SU-DHL-6 (cell line): Measurements from ENCODE around the gene TRIM3.

Source experiments
- H2AFZ ChIP-seq: fragments of 200-600 bp; sonication (generic); 2 replicates; pipeline ENCODE4 v1.6.1; 2014; ENCODE audit warnings: low read depth, mild to moderate bottlenecking, moderate library complexity, mixed read lengths, antibody characterized with exemption, low read length; ENCODE audit not compliant: severe bottlenecking
- H3F3A ChIP-seq: fragments of 200-600 bp; shearing (Covaris generic); 2 replicates; pipeline ENCODE4 v1.6.0; 2016; ENCODE audit warnings: antibody characterized with exemption, mild to moderate bottlenecking; ENCODE audit not compliant: insufficient read depth
- H3K27ac ChIP-seq: fragments of 200-600 bp; sonication (generic); 2 replicates; pipeline ENCODE4 v1.5.1; 2016; ENCODE audit warnings: low read depth, mild to moderate bottlenecking, low read length, moderate library complexity, mixed read lengths
- H3K27me3 ChIP-seq: fragments of 200-600 bp; sonication (generic), shearing (Covaris generic); 2 replicates; pipeline ENCODE4 v1.6.0; 2014; ENCODE audit warnings: mild to moderate bottlenecking, low read length
- H3K36me3 ChIP-seq: fragments of 200-600 bp; sonication (generic); 2 replicates; pipeline ENCODE4 v1.6.1; 2014; ENCODE audit warnings: mild to moderate bottlenecking, low read length, mixed read lengths
- H3K4me2 ChIP-seq: fragments of 300-600, 200-600 bp; shearing (Covaris generic), sonication (generic); 2 replicates; pipeline ENCODE4 v1.6.0; 2014; ENCODE audit warnings: low read length, low read depth, mild to moderate bottlenecking; ENCODE audit not compliant: poor library complexity, severe bottlenecking
- H3K4me3 ChIP-seq: fragments of 200-600 bp; sonication (generic); 2 replicates; pipeline ENCODE4 v1.5.1; 2014; ENCODE audit warnings: antibody characterized with exemption, low read length, mild to moderate bottlenecking, mixed read lengths; ENCODE audit not compliant: insufficient read depth, poor library complexity, severe bottlenecking
- H3K79me2 ChIP-seq: fragments of 200-600 bp; sonication (generic); 2 replicates; pipeline ENCODE4 v1.6.1; 2014; ENCODE audit warnings: mild to moderate bottlenecking, low read length, moderate library complexity; ENCODE audit not compliant: insufficient read depth
- H3K9ac ChIP-seq: fragments of 200-600 bp; sonication (generic); 2 replicates; pipeline ENCODE4 v1.7.0; 2014; ENCODE audit warnings: mild to moderate bottlenecking, low read length
- H3K9me2 ChIP-seq: fragments of 200-600 bp; sonication (generic); replicated peaks from 2 replicates; pipeline ENCODE4 v1.6.1; 2014; ENCODE audit warnings: low read length; ENCODE audit not compliant: insufficient read depth
- H3K9me3 ChIP-seq: fragments of 200-600 bp; sonication (generic); 2 replicates; pipeline ENCODE4 v1.6.1; 2014; ENCODE audit warnings: low read length, mixed read lengths; ENCODE audit not compliant: insufficient read depth
- H4K20me1 ChIP-seq: fragments of 200-600 bp; sonication (generic); 2 replicates; pipeline ENCODE4 v1.6.1; 2014; ENCODE audit warnings: low read depth, mild to moderate bottlenecking, antibody characterized with exemption, low read length, moderate library complexity, mixed read lengths
- CTCF ChIP-seq: fragments of 200-600 bp; sonication (generic); IDR thresholded peaks from one replicate; pipeline ENCODE4 v1.5.1; 2017; ENCODE audit warnings: antibody characterized with exemption, mild to moderate bottlenecking, low read length, moderate library complexity; ENCODE audit not compliant: insufficient read depth, poor library complexity, severe bottlenecking
- EZH2phosphoT487 ChIP-seq: fragments of 200-600 bp; sonication (generic), shearing (Covaris generic); conservative IDR thresholded peaks from 2 replicates; pipeline ENCODE4 v1.6.1; 2018; ENCODE audit warnings: mild to moderate bottlenecking, antibody characterized with exemption, low read length, moderate library complexity, mixed read lengths

TRIM3 gene

DNA sequence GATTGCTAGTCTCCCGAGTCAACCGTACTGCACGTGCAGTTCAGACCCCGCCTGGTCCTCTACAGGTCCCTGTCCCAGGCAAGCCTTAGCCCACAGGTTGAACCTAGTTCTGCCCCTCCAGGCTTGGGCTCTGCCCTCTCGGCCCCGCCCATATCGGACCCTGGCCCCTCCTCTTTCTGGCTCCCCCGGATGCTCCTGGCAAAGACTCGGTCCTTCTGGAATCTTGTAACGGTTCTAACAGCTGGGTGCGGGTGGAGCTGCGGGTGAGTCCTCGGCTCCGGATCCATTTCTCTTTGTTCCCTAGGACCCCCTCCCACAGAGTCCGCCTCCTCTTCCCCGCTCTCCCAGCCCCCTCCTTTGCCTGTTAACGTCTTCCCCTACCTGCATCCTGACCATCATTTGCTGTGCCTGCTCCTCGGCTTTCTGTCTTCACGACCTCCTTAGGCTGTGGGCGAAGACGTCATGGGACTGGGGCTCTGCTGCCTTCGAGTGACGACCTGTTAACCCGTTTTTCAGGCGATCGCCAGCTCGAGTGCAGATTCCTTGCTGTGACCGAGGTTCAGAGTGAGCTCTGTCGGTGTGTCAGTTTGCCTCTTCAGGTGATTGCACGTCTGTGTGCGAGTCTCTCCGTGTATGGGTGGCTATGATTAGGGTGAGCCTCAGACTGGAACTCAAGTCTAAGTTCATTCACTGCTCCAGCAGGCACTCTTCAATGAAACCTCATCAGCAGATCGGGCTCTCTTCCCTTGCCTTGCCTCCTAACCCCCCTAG is 23.5 kb upstream of the TRIM3 start, which contains the start of gene DNHD1:
Gene DNHD1 (plus strand): TSS at position 212 of the 771 bp plus-strand sequence. CDS start 936 bp downstream, outside the sequence.
- TF ChIP-seq CTCF (no peak), EZH2phosphoT487 (no peak)
- 0 out of 2 replicates have a peak, but pooled peaks cover 7% of the 10 kb centered on the region for H3K79me2 ChIP-seq
- H3K9ac ChIP-seq: no peak within 1 kb of the TSS
- no peak within 1 kb of the TSS for H3K4me3 ChIP-seq
- no peaks in the 10 kb centered on the region for H3F3A ChIP-seq
- H4K20me1 ChIP-seq: no peaks in the 10 kb centered on the region
- no peak within 1 kb of the TSS for H2AFZ ChIP-seq
- no peak within 1 kb of the TSS for H3K4me2 ChIP-seq
- no peaks in the 10 kb centered on the region for H3K9me3 ChIP-seq
- no peaks in the 10 kb centered on the region for H3K9me2 ChIP-seq
- H3K27ac ChIP-seq: no peak within 1 kb of the TSS
- no peaks in the 10 kb centered on the region for H3K27me3 ChIP-seq
- peaks cover 14% of the 10 kb centered on the region; the same call in 1 of the 2 replicates for H3K36me3 ChIP-seq

GRCh38 chr11:6489306-6489705 is 15.6 kb upstream of the TRIM3 start:
- Histone ChIP-seq H3K9me3 (no peaks in the 10 kb centered on the region), H3K36me3 (peaks cover 35% of the 10 kb centered on the region), H3K9ac (no peak overlapping the region), H4K20me1 (no peaks in the 10 kb centered on the region), H3K4me2 (no peak overlapping the region), H2AFZ (no peak overlapping the region), H3K4me3 (no peak overlapping the region), H3K27me3 (no peaks in the 10 kb centered on the region), H3K9me2 (no peaks in the 10 kb centered on the region), H3K27ac (no peak overlapping the region), H3K79me2 (peaks cover 11% of the 10 kb centered on the region; the same call in 1 of the 2 replicates), H3F3A (no peaks in the 10 kb centered on the region)
- TF ChIP-seq CTCF: no peak
- no peak for TF ChIP-seq EZH2phosphoT487

GRCh38 chr11:6488821-6489220 is 15.1 kb upstream of the TRIM3 start:
- TF ChIP-seq EZH2phosphoT487 (no peak), CTCF (no peak)
- H3K4me3 ChIP-seq: no peak overlapping the region
- peaks cover 35% of the 10 kb centered on the region for H3K36me3 ChIP-seq
- H3K9me2 ChIP-seq: no peaks in the 10 kb centered on the region
- H3K4me2 ChIP-seq: no peak overlapping the region
- no peak overlapping the region for H3K9ac ChIP-seq
- no peaks in the 10 kb centered on the region for H3K9me3 ChIP-seq
- H3K27me3 ChIP-seq: no peaks in the 10 kb centered on the region
- H3K79me2 ChIP-seq: peaks cover 9% of the 10 kb centered on the region; the same call in 1 of the 2 replicates
- no peaks in the 10 kb centered on the region for H4K20me1 ChIP-seq
- no peaks in the 10 kb centered on the region for H3F3A ChIP-seq
- no peak overlapping the region for H2AFZ ChIP-seq
- H3K27ac ChIP-seq: no peak overlapping the region
